Measurements from ENCODE around the gene LRP1B.

Gene LRP1B

GRCh38 chr2:140865837-140866236, 1265.0 kb downstream of the LRP1B start:
- FAIRE-seq = no peak
- no peak for DNase-seq (ENCODE audit: low spot score)

GRCh38 chr2:140863713-140864112, 1267.1 kb downstream of the LRP1B start:
- DNase-seq (ENCODE audit: low spot score) = peak; percentile 2
- FAIRE-seq = no peak

- DNase-seq (ENCODE audit: low spot score) = no peak
- no peak for FAIRE-seq
Measured at GRCh38 chr2:140862181-140862580, 1268.6 kb downstream of the LRP1B start.

GRCh38 chr2:140861666-140862065, 1269.2 kb downstream of the LRP1B start:
- no peak for DNase-seq (ENCODE audit: low spot score)
- FAIRE-seq = no peak

GRCh38 chr2:140855471-140855870, 1275.3 kb downstream of the LRP1B start:
- FAIRE-seq = no peak
- no peak for DNase-seq (ENCODE audit: low spot score)

- DNase-seq (ENCODE audit: low spot score) (no peak), FAIRE-seq (no peak)
Measured at GRCh38 chr2:140851258-140851981, 1279.4 kb downstream of the LRP1B start.

GRCh38 chr2:140843186-140843585, 1287.6 kb downstream of the LRP1B start:
- DNase-seq (ENCODE audit: low spot score) = no peak
- FAIRE-seq = no peak

GRCh38 chr2:140842110-140842509, 1288.7 kb downstream of the LRP1B start:
- no peak for DNase-seq (ENCODE audit: low spot score)
- FAIRE-seq = no peak

GRCh38 chr2:140841141-140841540, 1289.7 kb downstream of the LRP1B start:
- no peak for FAIRE-seq
- no peak for DNase-seq (ENCODE audit: low spot score)

GRCh38 chr2:140836826-140837225, 1294.0 kb downstream of the LRP1B start:
- FAIRE-seq (no peak), DNase-seq (ENCODE audit: low spot score) (no peak)

GRCh38 chr2:140835079-140835478, 1295.7 kb downstream of the LRP1B start:
- DNase-seq (ENCODE audit: low spot score) (no peak), FAIRE-seq (no peak)

- FAIRE-seq (no peak), DNase-seq (ENCODE audit: low spot score) (no peak)
Measured at GRCh38 chr2:140814141-140814540, 1316.7 kb downstream of the LRP1B start.

GRCh38 chr2:140808820-140809219, 1322.0 kb downstream of the LRP1B start:
- FAIRE-seq (no peak), DNase-seq (ENCODE audit: low spot score) (no peak)

GRCh38 chr2:140808211-140808610, 1322.6 kb downstream of the LRP1B start:
- no peak for FAIRE-seq
- DNase-seq (ENCODE audit: low spot score) = no peak

- FAIRE-seq (no peak), DNase-seq (ENCODE audit: low spot score) (no peak)
Measured at GRCh38 chr2:140804700-140805260, 1326.0 kb downstream of the LRP1B start.

GRCh38 chr2:140801311-140801710, 1329.5 kb downstream of the LRP1B start:
- no peak for FAIRE-seq

GRCh38 chr2:140797718-140798117, 1333.1 kb downstream of the LRP1B start:
- no peak for DNase-seq (ENCODE audit: low spot score)

More at GRCh38 chr2:140801311-140801710, 1329.5 kb downstream of the LRP1B start:
- DNase-seq (ENCODE audit: low spot score) = no peak

GRCh38 chr2:140791802-140792201, 1339.0 kb downstream of the LRP1B start:
- FAIRE-seq (no peak), DNase-seq (ENCODE audit: low spot score) (no peak)

More at GRCh38 chr2:140797718-140798117, 1333.1 kb downstream of the LRP1B start:
- FAIRE-seq = no peak

- FAIRE-seq (no peak), DNase-seq (ENCODE audit: low spot score) (no peak)
Measured at GRCh38 chr2:140786585-140786984, 1344.2 kb downstream of the LRP1B start.

GRCh38 chr2:140775411-140775810, 1355.4 kb downstream of the LRP1B start:
- DNase-seq (ENCODE audit: low spot score) (no peak), FAIRE-seq (no peak)

GRCh38 chr2:140770645-140771044, 1360.2 kb downstream of the LRP1B start:
- FAIRE-seq (no peak), DNase-seq (ENCODE audit: low spot score) (no peak)

- FAIRE-seq (no peak), DNase-seq (ENCODE audit: low spot score) (no peak)
Measured at GRCh38 chr2:140761807-140762206, 1369.0 kb downstream of the LRP1B start.

Data from urothelium cell line (cell line).